ENCODE data around the gene NMRK2.
"Not testable (repeated sequence)": the region's sequence is repeated elsewhere in the genome, so short reads cannot be mapped to it uniquely, and the experiment has no call there.

NMRK2 gene

GRCh38 chr19:3964256-3965194 is 31.7 kb downstream of the NMRK2 start:
- no peak for DNase-seq

- no peak for DNase-seq
These were observed 33.5 kb downstream of the NMRK2 start for GRCh38 chr19:3966051-3967017.

DNA sequence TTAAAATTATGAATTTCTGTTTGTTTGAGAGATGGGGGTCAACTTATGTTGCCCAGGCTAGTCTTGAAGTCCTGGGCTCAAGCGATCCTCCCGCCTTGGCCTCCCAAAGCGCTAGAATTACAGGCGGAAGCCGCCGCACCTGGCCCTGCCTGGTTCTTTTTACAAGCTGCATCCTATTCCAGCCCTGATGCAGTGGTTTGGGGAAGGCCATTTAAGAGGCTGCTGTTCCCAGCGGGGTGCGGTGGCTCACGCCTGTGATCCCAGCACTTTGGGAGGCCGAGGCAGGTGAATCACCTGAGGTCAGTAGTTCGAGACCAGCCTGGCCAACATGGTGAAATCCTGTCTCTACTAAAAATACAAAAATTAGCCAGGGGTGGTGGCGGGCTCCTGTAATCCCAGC is 35.1 kb downstream of the NMRK2 start:
- DNase-seq: not testable (repeated sequence)

DNA sequence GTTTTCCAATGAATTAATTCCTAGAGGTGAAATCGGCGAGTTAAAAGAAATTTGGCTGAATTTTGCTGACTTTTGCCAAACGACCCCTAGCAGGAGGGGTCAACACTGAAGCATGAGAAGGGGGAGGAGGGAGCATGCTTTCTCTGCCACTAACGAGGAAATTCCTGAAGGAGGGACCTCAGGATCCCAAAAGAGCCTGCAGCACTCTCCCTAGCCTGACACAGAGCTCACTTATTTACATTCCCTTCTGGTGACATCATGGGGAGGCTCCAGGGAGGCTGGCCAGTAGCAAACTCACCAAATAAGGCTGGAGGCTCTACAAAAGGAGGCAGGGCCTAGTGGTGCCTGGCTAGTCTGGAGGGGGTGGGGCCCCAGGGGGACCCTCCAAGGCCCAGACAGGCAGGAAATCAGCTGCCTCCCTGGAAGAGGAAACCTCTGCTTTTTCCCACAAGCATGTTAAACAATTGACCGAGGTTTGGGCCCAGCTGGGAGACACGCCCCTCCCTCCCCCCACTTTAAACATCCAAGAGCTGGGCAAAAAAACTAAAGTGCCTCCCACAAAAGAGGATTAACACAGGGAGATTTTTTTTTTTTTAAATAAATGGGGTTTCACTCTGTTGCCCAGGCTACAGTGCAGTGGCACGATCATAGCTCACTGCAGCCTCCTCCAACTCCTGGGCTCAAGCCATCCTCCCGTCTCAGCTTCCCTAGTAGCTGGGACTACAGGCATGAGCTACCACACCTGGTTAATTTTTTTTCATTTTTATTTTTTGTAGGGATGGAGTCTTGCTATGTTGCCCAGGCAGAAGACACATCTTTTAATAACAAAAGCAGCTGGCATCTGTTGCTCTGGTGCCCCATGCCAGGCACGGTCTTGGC is 35.9 kb downstream of the NMRK2 start:
- DNase-seq: peak; percentile 92

DNA sequence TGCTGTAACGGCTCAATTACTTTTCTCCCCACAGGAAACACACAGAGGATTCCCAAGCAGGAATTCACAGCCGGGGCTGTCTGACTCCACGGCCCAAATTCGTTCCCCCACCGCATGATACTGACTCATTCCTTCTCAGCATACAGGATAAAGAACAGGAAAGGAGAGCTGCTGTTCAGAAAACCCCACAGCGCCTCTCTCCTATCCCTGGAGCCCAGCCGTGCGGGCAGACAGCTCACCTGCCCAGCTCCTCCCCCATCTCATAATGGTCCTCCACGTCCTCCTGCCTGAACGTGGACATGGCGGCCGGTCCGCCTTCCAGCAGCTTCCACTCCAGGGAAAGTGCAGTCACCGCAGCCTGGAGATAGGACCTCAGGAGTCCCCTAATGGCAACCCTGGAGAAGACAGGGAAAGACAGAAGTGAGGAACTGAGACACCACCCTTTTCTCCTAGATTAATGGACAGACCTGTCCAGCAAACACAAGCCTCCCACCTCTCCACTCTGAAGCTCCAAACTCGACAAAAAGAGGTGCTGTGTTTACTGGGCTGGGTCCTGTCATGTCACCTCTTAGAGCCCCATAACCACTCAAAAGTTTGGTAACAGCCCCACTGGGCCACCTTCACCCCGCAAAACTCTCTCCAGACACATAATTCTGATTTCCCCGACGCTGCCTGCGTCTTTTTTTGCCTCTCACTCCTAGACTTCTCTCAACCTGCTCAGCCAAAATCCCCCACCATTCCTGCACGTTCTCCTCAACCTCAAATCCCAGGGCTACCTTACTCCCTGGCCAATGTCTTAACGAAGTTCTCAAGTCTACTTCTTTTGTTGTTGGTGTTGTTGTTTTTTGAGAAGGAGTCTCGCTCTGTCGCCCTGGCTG is 36.8 kb downstream of the NMRK2 start:
- DNase-seq: no peak

GRCh38 chr19:3970313-3970807 is 37.5 kb downstream of the NMRK2 start:
- no peak for DNase-seq

DNA sequence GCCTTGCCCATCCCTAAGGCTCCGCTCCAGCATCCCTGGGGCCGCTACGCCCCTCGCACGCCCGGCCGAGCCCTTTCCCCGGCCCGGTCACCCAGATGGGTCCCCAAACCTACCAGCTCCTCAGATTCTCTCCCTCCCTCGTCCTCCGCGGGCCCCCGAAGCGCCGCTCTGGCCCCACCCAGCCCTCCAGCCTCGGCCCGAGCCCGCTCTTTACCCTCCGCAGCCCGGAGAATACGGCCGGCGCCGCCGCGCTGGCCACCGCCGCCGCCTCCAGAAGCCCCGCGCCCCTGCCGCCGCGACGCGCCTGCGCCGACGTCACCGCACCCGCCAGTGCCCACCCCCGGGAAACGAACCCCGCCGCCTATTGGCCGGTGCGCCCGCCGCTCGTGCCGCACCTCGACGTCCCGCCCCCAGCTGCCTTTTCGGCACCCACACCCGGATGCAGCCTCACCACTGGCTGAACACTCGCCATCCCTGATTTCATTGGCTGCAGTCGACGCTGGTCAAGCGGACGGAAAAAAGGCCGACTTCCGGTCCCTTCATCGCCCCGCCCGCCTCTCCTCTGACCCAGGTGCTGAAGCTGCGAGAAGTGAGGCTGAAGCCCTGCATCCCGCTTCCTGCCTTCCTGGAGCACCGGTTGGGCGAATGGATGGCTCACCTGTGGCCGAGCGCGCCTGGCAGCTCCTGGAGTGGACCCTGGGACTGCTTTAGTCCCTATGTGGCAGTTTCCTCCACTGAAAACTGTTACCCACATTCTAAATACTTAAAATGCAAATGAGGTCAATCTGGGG is 38.1 kb downstream of the NMRK2 start, which contains the start of gene DAPK3:
Gene DAPK3, minus strand, starts transcription at position 292 of the 791 bp plus-strand sequence. CDS start 1,364 bp downstream, outside the sequence.
- peak; percentile 99 for DNase-seq

GRCh38 chr19:3975144-3975543 is 42.3 kb downstream of the NMRK2 start:
- DNase-seq: no peak

- DNase-seq: no peak
These were observed 42.8 kb downstream of the NMRK2 start for GRCh38 chr19:3975637-3976087.

DNA sequence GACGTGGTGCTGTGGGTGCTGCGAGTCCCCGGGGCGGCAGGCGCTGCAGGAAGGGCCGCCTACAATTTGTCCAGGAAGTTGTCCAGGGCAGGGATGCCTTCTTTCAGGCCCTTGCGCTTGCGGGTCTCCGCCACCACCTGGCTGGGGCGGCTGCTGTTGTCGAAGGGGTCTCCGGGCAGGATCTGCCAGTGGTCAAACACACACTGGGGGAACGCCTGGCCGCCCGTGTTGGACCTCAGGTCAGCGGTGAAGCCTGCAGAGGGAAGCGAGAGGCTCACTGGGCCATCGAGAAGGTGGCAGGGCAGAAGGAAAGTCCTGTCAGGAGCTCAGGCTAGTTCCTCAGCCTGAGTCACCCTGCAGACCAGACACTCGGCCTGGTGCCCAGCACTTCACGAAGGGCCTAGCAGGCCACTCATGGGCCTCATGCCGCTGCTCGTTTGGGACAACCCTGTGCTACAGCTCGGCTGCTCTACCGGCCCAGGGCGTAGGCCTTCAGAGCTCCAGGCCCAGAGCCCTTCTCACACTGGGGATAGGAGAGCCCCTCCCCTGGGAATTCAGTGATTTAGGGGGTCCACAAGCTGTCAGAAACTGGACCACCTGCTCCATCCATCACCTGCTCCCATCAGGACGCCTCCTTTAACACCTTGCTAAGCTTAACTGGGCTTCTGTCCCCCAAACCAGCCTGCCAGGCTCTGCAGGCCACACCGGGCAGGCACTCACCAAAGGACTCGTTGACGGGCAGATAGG is 43.8 kb downstream of the NMRK2 start:
- DNase-seq: no peak

DNA sequence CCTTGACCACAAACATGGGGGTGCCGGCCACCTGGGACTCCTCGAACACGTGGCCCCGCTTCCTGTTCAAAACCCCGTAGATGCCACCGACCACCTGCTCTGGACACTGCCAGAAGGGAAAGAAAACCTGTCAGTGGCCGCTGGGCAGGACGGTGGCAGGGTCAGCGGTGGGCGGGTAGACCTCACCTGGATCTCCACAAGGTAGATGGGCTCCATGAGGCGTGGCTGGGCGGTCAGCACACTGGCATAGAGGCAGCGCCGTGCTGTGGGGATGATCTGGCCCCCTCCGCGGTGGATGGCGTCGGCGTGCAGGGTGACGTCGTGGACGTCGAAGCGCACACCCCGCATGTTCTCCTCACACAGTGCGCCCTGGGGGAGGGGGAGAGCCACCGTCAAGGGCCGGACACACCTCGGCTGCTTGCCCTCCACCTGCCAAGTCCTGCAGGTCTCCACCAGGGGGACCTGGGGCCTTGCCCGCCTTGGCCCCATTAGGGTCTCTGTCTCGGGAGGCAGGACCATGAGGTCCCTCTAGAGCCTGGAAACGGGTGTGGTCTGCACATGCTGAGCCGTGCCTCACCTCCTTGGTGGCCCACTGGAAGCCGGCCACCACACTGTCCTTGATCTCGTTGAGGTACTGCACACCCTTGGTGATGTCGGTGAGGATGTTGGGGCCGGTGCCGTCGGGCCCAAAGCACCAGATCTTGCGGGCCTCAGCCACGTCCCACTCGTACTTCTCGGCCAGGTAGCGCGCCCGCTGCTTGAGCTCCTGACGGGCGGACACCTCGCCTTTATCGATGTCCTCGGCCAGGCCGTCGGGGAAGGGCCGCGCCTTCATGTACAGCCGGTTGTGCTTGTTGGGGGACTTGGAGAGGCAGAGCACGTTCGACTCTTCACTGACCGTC is 44.6 kb downstream of the NMRK2 start:
- no peak for DNase-seq

- no peak for DNase-seq
These were observed 45.3 kb downstream of the NMRK2 start for GRCh38 chr19:3978145-3978544.

GRCh38 chr19:3979289-3979673 is 46.4 kb downstream of the NMRK2 start:
- no peak for DNase-seq

GRCh38 chr19:3979674-3980352 is 46.9 kb downstream of the NMRK2 start:
- DNase-seq: no peak

DNA sequence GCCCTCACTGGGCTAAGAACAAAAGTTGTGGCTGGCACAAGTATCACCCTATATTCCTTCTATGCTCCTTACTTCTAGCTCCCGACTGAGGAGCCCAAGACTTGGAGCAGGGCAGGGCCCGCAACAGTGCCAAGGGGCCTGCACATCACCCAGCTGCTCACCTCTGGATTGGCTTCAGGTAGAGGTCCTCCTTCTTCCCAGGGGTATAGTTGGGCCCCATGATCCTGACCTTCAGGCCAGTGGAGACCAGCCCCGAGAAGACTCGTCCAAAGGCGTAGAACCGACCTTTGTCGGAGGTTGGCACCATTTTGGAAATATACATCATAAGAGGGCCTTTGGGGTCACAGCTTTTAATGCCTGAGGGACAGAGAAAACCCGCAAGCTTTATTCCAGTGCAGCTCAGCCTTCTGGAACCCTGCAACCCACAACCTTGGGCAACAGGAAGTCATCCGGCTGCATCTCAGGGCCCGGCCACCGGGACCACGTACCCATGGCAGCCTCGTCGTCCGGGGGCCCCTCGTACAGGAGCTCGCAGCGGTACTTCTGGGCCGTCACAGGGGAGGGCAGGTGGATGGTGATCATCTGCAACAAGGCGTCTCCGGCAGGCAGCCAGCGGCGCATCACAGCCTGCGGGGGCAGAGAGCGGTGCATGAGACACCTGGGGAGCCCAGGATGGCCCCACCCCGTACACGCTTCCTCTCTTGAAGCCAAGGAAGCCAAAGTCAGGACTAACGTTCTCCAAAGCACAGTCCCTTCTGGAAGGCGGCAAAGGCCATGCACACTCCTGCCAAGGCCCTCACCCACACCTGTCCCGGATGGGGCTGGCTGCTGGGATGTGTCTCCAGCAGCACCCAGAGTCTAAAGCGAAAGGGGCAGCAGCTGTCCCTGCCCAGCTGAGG is 47.7 kb downstream of the NMRK2 start:
- no peak for DNase-seq

DNA sequence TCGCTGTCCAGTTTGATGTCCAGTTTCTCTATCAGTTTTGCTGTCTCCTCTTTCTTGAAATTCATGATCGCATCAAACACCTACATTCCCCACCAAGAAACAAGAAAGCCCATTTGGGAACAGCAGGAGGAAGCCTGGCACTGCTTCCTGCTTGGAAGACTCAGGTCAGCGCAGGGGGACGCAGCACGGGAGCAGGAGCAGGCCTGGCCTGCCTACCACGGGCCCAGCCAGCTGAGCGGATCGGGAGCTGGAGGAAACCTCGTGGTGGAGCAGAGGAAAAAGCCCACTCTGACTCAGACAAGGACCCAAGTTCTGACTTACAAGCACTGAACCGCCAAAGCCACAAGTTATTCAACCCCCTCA is 48.5 kb downstream of the NMRK2 start:
- no peak for DNase-seq
